Testis (tissue), 2 donors: ENCODE results near the gene BTN3A1.

Source experiments
- CTCF ChIP-seq, 3 experiments: fragments of 450-650 bp in 2 of 3; fragments of 200-600 bp in 1 of 3; sonication (generic) in 1 of 3; IDR thresholded peaks; one replicate each; pipeline ENCODE4 v1.5.1; 2016 to 2019; ENCODE audit warnings: antibody characterized with exemption in 3 of 3, mild to moderate bottlenecking in 2 of 3, moderate library complexity in 1 of 3
- POLR2A ChIP-seq: fragments of 450-650 bp; IDR thresholded peaks from one replicate; pipeline ENCODE4 v1.6.1; 2017; ENCODE audit warnings: antibody characterized with exemption, mild to moderate bottlenecking, moderate library complexity

- TF ChIP-seq CTCF (IDR thresholded peaks at IDR 0.05) (no peak), POLR2A (no peak)
Observed at GRCh38 chr6:26404546-26404945, 2.5 kb downstream of the BTN3A1 start.
